DMS 273 treated with DMSO at 0.1 percent for 48 hours (cell line): Measurements from ENCODE around the gene SMAD2.
"Not testable (repeated sequence)": the region's sequence is repeated elsewhere in the genome, so short reads cannot be mapped to it uniquely, and the experiment has no call there.

Experiments
- DNase-seq: peaks from one replicate; lab custom pipeline; 2025; lab: John Stamatoyannopoulos, UW

The SMAD2 gene

GRCh38 chr18:47842836-47843235 lies 87.6 kb downstream of the SMAD2 start:
- DNase-seq = no peak

- DNase-seq = no peak
These were observed 92.1 kb downstream of the SMAD2 start for GRCh38 chr18:47838396-47838795.

GRCh38 chr18:47832348-47832747 lies 98.1 kb downstream of the SMAD2 start:
- DNase-seq = no peak

DNA sequence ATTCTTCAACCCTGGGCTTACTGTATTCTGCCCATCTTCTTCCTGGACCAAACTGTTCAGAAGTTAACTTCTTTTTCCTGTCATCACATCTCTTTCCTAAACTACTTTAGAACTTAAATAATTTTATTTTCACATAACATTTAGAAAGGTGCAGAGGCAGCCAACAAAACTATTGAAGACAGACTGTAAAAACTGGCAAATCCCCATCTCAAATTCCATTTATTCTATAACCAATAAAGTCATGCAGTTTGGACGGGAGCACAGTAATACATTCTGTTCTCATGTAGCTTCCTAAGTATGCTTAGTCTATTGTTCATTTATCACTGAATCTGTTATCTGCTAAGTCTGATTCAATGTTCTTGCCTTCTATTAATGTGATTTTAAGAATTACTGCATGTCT lies 99.1 kb downstream of the SMAD2 start:
- DNase-seq = no peak

GRCh38 chr18:47830772-47831171 lies 99.7 kb downstream of the SMAD2 start:
- DNase-seq = no peak

- DNase-seq = no peak
These were observed 100.6 kb downstream of the SMAD2 start for GRCh38 chr18:47829831-47830230.

- DNase-seq = not testable (repeated sequence)
These were observed 102.4 kb downstream of the SMAD2 start for GRCh38 chr18:47828031-47828430.

- no peak for DNase-seq
These were observed 104.0 kb downstream of the SMAD2 start for GRCh38 chr18:47826157-47827074.

DNA sequence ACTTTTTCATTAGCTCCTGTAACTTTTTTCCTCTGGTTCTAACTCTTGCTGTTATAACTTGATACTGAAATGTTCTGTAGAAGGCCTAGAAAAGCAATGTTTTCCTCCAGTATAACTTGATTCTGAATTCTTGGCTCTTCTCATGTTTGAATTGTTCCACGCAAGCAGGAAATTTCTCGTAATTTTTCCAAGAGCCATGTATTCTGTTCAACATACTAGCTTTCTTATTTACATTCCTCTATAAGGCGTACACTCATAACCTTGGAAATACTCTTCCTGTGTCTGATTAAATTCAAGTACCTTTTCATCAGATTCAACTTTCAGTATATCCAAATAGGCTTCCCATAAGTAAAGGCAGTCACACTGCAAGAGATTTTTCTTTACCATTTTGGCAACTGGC lies 109.1 kb downstream of the SMAD2 start:
- DNase-seq = no peak

DNA sequence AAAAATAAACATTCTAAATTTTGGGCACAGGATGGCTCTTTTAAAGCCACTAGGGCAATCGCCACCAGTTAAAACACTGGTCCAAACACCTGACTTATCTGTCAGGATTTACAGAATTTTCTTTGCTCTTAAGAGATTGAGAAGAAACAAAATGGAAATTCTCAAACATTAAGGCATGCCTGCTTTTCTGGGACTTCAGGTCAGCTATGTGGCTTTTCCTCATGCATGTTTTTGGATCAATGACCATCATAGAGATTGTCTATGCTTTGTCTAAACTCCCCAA lies 112.7 kb downstream of the SMAD2 start:
- no peak for DNase-seq

- no peak for DNase-seq
These were observed 113.3 kb downstream of the SMAD2 start for GRCh38 chr18:47817017-47817794.

DNA sequence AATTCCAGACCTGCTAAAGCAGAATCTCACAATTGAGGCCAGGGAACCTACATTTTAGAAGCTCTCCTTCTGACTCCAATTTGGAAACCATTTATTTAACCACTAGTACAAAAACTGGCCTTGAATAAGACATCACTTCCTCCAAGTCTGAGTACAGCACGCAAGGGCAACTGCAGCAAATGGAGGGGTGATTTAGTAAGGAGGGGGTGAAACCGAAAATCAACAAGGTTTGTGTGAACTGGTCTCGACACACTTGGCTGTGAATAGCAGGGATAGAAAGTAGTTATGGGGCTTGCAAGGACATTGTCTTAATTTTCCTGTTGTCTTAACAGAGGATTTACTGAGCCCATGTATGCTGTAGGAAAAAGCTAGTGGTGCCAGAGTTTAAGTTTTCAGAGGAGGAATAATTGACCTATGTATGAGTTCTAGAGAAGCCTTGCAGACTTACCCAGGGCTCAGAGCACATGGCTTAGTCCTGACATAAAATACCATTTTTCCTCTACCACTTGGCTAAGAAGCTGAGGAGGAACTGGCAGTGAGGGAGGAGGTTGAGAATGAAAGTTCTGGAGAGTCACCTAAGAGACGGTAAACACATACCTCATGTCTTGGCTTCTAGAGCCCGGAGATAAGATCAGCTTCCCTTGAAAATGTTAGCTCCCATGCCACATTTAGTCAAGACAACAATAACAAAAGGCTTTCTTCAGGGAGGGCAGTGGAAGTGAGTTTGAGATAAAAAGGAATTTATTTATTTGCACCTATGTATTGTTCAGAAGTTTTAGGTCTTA lies 114.8 kb downstream of the SMAD2 start:
- no peak for DNase-seq

GRCh38 chr18:47809420-47809819 lies 121.0 kb downstream of the SMAD2 start:
- no peak for DNase-seq

GRCh38 chr18:47802802-47803201 lies 127.7 kb downstream of the SMAD2 start:
- DNase-seq = no peak

DNA sequence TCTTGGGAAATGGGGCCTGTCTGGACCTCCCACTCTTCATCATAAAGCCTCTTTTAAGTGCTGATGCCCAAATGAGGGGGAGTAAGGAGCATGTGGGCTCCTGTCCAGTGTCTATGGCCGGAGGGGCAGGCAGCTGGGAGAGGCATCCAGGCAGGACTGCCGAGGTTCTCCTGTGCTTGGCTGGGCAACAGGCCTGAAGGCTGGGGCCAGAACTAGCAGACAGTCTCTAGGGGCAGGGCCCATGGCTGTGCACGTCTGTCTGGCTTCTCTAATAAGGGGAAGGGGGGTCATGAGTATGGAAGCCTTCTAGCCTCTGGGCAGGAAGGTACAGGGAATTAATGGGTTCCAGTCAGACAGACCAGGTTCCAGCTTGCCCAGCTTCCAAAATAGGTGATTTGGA lies 128.6 kb downstream of the SMAD2 start:
- DNase-seq = no peak

- DNase-seq = no peak
These were observed 129.7 kb downstream of the SMAD2 start for GRCh38 chr18:47800756-47801155.

GRCh38 chr18:47800248-47800647 lies 130.2 kb downstream of the SMAD2 start:
- no peak for DNase-seq

DNA sequence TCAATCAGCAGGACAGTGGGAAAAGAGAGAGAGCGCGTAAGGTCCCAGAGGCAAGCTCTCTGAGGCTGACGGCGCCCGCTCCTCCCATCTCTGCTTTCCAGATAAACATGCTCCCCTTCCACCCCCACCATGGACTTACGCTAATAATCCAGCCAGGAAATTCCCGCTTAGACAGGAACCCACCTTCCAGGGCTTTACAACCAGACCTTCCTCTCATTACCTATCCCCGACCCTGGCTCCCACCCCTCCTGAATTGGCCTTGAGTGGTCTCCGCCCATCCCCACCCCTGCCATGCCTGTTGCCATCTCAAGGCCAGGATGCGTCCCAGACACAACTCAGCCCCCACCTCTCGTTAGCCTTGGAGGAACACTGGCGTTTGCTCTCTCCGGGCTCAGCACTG lies 131.1 kb downstream of the SMAD2 start:
- DNase-seq = no peak

GRCh38 chr18:47798366-47798765 lies 132.1 kb downstream of the SMAD2 start:
- DNase-seq = no peak

DNA sequence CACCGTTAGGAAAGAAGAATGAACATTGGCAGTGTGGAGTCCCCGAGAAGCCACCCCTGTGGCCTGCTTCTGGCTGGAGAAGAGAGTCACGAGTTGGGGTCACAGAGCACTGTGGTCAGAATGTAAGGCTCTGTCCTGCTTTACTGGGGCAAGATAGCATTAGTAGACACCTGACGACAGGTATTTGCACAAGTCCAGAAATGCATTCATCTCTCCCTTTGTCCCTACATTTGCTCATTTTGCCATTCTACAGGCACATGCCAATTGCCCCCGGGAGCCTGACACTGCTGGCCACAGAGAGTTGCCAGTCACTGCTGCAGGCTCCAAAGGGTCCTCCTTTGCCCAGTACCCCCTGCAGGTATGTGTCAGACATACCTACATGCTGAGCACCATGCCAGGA lies 133.3 kb downstream of the SMAD2 start:
- no peak for DNase-seq

GRCh38 chr18:47795434-47795814 lies 135.0 kb downstream of the SMAD2 start:
- DNase-seq = no peak

- DNase-seq = no peak
These were observed 135.6 kb downstream of the SMAD2 start for GRCh38 chr18:47794725-47795433.
